GM21390 (cell line): Measurements from ENCODE around the gene CEP19.
"Not testable (repeated sequence)": the region's sequence is repeated elsewhere in the genome, so short reads cannot be mapped to it uniquely, and the experiment has no call there.

Source experiments
- ATAC-seq: cut with Tn5 transposase; IDR thresholded peaks from one replicate; pipeline ENCODE4 v1.9.1; 2021; ENCODE audit not compliant: unreplicated experiment

CEP19 gene, protein sequence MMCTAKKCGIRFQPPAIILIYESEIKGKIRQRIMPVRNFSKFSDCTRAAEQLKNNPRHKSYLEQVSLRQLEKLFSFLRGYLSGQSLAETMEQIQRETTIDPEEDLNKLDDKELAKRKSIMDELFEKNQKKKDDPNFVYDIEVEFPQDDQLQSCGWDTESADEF

DNA sequence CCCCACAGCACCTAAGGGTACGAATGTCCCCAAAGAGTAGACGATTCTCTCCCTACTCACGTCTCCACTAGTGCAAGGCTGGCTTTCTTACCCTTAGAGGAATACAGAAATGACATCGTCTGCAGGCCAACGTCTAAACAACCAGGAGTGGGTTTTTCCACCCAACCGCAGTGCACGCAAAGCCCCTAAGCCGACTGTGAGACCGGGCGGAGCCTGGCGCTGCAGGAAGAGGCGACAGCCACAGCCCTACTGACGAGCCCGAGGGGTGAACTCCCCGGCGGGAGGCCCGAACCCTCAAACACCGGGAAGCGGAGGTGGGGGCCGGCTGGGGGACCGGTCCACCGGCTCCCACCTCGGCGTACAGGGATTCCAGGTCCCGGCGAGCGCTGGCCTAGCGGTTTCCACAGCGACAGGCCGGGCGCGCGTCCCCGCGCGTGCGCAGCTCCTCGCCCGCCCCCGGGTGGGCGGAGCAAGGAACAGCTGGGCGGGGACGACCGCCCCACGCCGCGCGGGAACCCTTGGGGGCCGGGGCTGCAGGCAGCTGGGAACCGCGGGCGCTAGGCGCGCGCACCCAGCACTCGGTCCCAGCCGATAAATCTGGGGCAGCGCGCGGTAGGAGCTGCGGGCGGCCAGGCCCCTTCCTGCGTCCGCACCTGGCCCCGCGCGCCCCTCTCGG, at the start of gene CEP19, which contains the start of gene PIGX:
Gene CEP19, minus strand, starts transcription at position 413 of the 676 bp plus-strand sequence. CDS start 3,593 bp downstream, outside the sequence.
Gene PIGX, plus strand, starts transcription at position 540 of the 676 bp plus-strand sequence.
- ATAC-seq, result peak; percentile 76

DNA sequence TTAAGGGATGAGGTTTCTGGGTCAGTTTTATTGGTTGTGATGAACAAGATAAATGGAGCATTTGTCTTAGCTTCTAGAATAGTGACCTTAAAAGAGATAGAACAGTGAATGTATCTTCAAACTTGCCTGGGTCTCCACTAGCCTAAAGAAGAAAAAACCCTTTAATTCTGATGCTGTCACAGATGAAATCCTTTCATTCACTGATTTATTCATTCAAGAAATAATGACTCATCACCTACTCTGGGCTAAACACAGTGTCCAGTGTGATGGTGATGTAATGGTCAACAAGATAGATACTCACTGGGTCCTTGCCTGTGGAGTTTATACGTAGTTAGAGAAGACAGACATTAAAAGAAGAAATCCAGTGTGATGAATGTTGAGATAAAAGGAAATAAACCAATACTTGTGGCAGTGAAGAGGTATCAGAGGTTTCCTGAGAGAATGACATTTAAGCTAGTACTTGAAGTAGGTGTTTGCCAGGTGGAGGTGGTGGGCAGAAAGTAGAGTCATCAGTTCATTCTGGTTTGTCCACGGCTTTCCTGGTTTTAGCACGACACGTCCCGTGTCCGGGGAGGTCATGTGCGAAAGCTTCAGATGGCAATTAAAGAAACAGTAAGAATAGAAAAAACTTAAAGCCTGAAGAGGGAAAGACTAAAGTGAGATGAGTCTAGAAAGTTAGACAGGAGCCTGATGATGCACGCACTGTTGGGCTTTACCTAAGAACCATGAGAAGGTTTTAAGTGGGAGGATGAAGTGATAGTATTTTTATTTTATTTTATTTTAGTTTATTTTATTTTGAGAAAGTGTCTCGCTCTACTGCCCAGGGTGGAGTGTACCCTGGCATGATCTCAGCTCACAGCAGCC, 46.1 kb upstream of the CEP19 start:
- no peak for ATAC-seq

DNA sequence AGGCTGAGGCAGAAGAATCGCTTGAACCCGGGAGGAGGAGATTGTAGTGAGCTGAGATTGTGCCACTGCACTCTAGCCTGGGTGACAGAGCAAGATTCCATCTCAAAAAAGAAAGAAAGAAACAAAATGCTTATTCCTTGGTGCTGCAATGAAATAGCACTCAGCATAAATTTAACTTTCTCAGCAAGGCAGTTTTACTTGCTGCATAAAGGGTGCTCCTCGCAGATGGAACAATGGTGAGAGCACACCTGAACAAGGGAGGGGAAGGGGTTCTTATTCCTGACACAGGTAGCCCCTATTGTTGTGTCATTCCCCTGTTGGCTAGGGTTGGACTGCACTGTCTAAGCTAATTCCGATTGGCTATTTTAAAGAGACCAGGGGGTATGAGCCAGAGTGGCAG, 44.7 kb upstream of the CEP19 start:
- ATAC-seq, result no peak

DNA sequence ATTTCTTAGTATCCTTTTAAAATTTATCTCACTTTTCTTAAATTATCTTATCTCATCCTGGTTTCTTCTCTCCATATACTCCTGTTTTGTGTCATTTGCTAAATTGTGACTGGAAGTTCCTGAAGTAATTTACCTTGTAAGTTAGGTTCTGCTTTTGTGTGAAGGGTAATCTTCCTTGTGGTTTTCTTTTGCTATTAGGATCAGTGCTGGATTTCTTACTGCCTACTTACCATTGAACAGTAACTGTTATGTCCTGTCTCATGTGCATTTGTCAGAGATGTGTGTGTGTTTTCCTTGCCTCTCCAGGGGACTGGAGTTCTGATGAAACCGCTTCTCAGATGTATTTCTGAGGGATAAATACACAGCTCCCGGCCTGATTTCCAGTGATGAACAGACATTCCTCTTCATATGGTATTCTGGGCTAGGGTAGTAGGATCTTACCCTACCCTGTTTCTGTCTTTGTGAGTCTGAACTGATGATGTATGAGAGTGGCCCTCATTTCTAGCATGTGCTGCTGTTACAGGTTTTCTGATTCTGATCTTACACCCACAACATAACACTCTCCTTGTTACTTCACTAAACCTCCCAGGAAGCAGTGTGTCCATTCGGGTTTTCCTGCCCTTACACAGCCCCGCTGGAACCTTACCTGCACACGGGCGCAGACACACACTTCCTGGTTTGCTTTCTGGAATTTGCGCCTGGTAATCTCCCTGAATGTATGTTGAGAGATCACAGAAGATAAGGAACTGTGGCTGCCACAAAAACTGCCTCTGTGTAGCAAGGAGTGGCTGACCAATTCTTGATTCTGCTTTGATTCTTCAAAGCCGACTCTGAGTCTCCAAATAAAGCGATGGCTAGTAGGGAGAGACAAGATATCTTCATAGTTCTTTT, 42.3 kb upstream of the CEP19 start:
- ATAC-seq, result no peak

DNA sequence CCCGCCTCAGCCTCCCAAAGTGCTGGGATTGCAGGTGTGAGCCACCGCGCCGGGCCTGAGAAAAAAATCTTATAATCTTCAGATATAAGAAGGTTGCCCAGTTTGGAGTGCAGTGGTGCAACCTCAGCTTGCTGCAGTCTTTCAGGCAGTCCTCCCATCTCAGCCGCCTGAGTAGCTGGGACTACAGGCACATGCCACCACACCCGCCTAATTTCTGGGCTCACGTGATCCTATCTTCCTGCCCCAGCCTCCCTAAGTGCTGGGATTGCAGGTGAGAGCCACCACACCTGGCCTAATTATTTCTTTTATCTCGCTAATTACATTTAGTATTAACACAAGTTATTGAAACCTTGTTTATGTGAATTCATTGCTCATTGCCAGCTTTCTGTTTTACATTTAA, 41.2 kb upstream of the CEP19 start:
- no peak for ATAC-seq

DNA sequence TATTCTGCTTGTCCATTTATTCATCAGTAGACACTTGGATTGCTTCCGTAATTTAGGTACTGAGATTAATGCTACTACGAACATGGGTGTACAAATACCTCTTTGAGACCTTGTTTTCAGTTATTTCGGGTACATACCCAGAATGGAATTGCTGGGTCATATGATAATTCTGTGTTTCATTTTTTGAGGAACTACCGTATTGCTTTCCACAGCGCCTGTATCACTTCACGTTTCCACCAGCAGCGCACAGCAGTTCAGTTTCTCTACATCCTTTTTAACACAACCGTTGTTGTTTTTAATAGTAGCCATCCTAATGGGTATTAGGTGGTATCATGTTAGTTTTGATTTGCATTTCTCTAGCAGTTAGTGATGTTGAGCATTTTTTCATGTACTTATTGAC, 37.1 kb upstream of the CEP19 start:
- no peak for ATAC-seq

DNA sequence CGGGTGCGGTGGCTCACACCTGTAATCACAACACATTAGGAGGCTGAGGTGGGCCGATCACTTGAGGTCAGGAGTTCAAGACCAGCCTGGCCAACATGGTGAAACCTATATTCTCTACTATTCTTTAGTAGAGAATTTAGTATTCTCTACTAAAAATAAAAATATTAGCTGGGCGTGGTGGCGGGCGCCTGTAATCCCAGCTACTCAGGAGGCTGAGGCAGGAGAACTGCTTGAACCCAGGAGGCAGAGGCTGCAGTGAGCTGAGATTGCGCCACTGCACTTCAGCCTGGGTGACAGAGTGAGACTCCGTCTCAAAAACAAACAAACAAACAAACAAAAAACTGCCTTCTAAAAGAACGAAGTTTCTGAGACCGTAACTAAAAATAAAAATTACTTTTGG, 31.5 kb upstream of the CEP19 start:
- ATAC-seq, result not testable (repeated sequence)

DNA sequence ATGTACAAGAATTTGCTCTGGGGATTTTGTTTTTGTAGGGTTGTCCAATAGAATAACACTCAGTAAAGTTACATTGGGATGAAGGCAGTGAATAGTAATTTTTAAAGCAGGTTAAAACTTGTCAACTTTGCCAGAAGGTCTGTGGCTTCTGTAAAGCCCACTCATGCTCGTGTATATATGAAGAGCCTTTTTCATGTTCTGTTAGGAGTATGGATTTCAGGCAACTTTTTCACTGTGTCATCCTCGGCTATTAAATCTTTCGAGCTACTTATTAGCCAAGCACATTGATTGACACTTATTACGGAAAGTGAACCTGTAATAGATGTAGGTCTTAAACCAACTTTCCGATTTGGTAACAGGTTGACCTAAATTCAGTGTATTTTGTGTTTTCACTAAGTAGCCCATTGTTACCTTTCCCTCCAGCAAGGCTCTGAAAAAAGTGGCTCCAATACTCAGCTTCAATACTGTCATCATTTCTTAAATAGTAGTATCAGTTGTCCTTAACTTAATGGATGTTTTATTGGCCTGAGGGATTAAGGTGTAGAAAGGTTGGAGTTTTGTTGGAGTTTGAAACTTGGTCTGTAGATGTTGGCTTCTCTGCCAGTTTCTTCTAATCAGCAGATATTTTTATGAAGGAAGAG, 29.3 kb upstream of the CEP19 start:
- no peak for ATAC-seq

DNA sequence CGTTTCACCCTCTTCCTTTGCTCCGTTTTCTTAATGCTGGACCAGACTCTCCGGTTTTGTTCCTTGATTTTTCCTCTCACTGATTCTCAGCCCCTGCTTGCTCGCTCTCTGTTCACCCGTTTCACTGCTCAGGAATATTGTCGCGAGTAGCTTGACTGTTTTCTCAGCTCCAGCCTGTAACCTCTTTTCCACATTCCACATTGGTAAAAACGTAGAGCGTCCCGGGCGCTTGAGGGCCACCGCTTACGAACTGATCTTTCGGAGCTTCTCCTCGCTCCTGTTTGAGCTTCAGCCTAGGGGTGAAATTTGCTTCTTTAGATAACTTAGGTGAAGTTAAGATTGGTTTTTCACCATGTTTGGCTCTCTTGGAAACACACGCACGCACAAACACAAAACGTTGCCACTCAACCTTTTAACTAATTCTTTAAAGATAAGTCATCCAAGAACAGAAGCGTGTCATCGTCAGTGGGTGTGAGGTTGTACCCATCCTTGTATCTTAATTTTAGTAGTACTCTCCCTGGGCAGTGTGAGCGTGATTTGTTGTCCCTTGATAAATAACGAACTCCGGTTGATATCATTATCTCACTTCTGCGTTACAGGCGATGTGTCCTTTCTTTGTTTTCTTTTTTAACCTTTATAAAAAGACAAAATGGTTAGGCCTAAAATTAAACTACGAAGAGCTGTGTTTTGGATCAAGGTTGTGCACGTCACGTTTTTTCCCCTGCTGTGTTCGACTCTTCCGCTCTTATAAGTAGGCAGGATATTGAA, 28.6 kb upstream of the CEP19 start:
- peak; percentile 10 for ATAC-seq

DNA sequence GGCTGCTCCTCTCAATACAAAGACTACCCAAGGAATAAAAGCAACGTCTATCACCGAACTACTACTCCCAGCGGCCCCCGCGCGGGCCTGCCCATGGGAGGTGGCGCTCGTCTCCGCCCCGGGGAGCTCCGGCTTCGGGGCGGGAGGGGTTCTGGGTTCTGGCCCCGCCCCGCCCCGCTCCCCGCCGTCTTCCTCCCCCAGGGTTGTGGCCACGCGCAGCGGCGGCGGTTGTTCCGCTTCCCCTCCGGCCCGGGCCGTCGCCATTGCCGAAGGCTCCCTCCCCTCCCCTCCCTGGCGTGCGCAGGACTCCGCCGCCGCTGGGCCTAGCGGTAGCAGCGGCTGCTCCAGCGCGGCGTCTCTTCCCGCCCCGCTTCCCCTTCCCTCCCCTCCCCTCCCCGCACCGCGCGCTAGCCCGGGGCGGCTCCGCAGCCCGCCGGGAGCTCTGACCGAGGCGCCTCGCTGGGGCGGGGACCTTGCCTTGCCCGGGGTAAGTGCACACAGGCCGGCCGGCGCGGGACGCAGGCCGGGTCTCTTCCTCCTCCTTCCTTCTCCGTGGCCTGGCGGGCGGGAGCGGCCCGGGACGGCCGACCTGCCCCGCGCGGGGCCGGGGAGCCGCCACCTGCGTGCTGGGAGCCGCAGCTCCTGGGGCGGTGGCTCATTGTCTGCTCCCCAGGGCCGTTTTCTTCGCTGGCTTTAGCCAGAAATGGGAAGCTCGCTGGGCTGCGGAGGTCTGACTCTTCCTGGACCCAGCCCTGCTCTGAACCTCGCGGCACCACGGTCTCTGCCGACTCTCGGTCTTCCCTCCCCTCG, 27.8 kb upstream of the CEP19 start, which contains the start of gene PAK2:
Gene PAK2, plus strand, starts transcription at position 187 of the 810 bp plus-strand sequence. CDS start 42,790 bp downstream, outside the sequence.
- peak; percentile 91 for ATAC-seq

DNA sequence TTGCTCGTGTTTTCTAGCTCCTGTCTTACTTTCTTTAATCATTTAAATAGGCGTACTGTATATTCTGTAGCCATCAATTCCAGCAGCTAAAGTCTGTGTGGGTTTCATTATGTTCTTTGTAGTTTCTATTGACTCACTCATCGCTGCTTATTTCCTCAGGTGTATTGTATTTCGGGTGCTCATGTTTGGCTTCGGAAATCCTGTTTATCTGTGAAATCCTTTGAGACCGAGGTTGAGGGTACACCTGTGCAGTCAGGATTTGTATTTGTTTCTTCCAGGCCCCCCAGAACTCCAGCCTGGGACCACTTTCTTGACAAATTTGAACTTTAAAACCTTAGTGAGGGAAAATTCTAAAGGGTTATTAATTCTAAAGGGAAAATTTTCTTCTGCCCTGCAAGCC, 25.6 kb upstream of the CEP19 start:
- ATAC-seq, result no peak

DNA sequence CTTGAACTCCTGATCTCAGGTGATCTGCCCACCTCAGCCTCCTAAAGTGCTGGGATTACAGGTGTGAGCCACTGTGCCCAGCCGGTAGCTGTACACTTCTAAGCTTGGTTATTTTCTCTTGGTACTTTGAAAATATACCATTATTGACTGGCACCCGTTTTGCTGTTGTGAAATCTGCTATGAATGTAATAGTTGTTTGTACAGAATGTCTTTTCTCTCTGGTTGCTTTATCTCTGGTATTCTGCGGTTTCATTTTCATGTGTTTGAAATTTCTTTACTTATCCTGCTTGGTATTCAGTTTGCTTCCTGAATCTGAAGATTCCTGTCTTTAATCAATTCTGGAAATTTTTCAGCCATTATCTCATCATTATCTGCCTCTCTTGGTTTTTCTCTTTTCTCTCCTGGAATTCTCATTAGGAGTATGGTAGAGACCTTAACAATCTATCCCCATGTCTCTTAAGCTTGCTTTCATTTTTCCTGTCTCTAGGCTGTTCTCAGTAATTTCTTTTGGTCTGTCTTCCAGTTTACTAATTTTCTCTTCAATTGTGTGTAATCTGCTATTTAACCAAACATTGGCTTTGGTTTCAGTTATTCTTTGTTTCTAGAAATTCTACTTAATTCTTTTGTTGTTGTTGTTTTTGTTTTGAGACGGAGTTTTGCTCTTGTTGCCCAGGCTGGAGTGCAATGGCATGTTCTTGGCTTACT, 24.8 kb upstream of the CEP19 start:
- no peak for ATAC-seq

DNA sequence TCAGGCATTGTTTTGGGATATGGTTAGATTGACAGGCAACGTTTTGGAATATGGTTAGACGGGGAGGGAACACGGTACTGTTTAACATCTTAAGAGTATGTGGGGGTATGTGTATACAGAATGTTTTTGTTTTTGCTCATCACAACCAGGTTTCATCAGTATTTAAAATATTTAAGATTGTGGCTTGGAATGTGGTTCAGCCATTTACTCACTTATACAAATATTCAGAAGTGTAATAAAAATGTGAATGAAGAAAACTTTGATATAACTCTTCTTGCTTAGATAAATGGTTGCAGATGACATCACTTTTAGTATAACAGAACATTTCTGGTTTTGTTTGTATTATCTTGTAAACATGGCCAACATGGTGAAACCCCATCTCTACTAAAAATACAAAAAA, 23.7 kb upstream of the CEP19 start:
- no peak for ATAC-seq

DNA sequence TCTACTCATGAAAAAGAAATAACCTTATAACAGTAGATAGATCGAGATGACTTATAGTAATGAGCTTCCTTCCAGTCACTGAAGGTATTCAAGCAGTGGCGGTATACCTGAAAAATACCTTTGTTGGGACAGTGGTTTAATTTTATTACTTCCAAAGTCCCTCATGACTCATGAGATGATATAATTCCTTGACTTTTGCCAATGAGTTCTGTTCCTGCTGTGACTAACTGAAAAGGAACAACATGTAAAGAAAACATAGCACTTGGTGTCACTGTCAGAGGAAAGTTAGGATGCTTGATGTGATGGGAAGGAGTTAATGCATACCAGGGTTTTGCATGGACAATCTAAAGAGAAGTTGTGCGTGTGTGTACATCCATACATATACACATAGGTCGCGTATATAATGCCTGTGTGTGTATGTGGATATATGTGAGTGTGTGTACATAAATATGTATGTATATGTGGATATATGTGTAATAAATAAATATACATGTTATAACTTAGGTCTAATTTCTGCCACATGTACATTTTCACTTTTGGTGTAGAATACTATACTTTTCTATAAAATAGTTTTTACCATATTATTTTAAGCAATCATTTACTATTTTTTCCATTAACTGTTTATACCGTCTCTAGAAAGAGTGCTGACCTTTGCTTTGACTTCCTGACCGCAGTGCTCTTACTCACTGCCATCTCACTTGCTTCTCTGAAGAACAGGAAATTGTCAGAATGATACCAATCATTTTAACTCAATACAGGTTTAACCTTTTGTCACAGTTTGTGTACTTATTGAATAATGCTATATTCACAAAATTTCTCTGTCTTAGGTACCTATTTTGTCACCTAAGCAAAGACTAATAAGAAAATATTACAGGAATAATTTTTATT, 15.0 kb upstream of the CEP19 start:
- no peak for ATAC-seq

DNA sequence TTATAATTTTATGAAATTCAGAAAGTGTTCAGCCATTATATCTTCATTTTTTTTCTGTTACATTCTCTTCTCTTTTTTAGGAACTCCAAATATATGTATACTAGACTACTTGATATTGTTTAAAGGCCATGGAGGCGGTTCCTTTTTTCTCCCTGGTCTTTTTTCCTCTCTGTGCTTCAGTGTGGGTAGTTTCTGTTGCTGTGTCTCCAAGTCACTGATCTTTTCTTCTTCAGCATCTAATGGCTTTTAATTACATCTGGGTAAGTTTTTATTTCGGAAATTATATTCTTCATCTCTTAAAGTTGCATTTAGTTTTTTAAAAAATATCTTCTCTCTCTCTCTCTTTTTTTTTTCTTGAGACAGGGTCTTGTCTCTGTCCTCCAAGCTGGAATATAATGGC, 9.0 kb upstream of the CEP19 start:
- ATAC-seq, result no peak

DNA sequence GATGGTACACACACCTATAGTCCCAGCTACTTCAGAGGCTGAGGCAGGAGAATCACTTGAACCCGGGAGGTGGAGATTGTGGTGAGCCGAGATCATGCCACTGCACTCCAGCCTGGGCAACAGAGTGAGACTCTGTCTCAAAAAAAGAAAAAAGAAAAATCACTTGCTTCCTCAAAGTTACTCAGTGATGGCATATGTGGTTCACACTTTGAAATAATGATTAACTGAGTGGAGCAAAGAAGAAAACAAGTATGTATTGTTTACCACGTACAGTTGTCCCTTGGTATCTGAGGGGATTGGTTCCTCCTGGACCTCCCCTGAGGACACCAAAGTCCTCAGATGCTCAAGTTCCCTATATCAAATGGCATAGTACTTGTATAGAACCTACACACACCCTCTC, 5.1 kb upstream of the CEP19 start:
- not testable (repeated sequence) for ATAC-seq
